Thyroid gland (tissue), 4 donors: Measurements from ENCODE around the gene SMIM29. TPM values are rescaled to one million over a fixed set of nuclear protein-coding genes. Genes with fewer than 3 reads are reported as not detected.

Experiments used
- DNase-seq, 2 donors: peaks; one replicate each; pipeline ENCODE4 v3.0.0-alpha.2; 2019
- H3K27ac ChIP-seq, 3 donors: fragments of 200-600 bp; sonication (generic); 1 replicate in 2 of 3; 2 replicates in 1 of 3; pipeline ENCODE4 v1.5.1; 2016 to 2019; ENCODE audit warnings: mild to moderate bottlenecking in 1 of 3, moderate library complexity in 1 of 3
- H3K27me3 ChIP-seq: fragments of 200-600 bp; sonication (generic); one replicate; pipeline ENCODE4 v1.5.1; 2019
- H3K36me3 ChIP-seq, 2 donors: fragments of 200-600 bp; sonication (generic); one replicate each; pipeline ENCODE4 v1.5.1; 2016 to 2019
- H3K4me1 ChIP-seq, 2 donors: fragments of 200-600 bp; sonication (generic); one replicate each; pipeline ENCODE4 v1.5.1; 2017 to 2019
- H3K4me3 ChIP-seq, 3 donors: fragments of 200-600 bp; sonication (generic); replicated peaks in 1 of 3; 1 replicate in 2 of 3; 2 replicates in 1 of 3; pipeline ENCODE4 v1.5.1; 2016; ENCODE audit warnings: mild to moderate bottlenecking in 1 of 3
- H3K9me3 ChIP-seq: fragments of 200-600 bp; sonication (generic); one replicate; pipeline ENCODE4 v1.5.1; 2017
- POLR2A ChIP-seq, 2 donors: fragments of 450-650 bp; IDR thresholded peaks; one replicate each; pipeline ENCODE4 v1.6.1; 2017; ENCODE audit warnings: antibody characterized with exemption in 2 of 2, mild to moderate bottlenecking in 2 of 2, moderate library complexity in 1 of 2
- WGBS, 2 donors: methylation state at CpG; one replicate each; pipeline ENCODE4 v1.1.5; 2017; 5-methylcytosine and 5-hydroxymethylcytosine counted together
- intact Hi-C: fragments of 100-400 bp; cut with DNase I; formaldehyde crosslinking; loops from one replicate; pipeline ENCODE4 v1.15.1; 2023
- total RNA-seq, 4 donors: library from RNA; depleted of rRNA; stranded (reverse); fragments of >200 nt; gene quantifications; one replicate each; pipeline ENCODE4 v1.2.3, GENCODE V29; 2016
- TF ChIP-seq, protein P1 (sequence below), 6 experiments: fragments of 200-600 bp in 3 of 6; fragments of 450-650 bp in 3 of 6; sonication (generic) in 3 of 6; IDR thresholded peaks; one replicate each; pipeline ENCODE4 v1.5.1; 2016 to 2019; ENCODE audit warnings: antibody characterized with exemption in 6 of 6, mild to moderate bottlenecking in 2 of 6, inconsistent platforms in 1 of 6, moderate library complexity in 1 of 6

The SMIM29 gene
- total RNA-seq, 4 donors from 2014 or later, result 23.4 to 46.2 (median 31.1) TPM

DNA sequence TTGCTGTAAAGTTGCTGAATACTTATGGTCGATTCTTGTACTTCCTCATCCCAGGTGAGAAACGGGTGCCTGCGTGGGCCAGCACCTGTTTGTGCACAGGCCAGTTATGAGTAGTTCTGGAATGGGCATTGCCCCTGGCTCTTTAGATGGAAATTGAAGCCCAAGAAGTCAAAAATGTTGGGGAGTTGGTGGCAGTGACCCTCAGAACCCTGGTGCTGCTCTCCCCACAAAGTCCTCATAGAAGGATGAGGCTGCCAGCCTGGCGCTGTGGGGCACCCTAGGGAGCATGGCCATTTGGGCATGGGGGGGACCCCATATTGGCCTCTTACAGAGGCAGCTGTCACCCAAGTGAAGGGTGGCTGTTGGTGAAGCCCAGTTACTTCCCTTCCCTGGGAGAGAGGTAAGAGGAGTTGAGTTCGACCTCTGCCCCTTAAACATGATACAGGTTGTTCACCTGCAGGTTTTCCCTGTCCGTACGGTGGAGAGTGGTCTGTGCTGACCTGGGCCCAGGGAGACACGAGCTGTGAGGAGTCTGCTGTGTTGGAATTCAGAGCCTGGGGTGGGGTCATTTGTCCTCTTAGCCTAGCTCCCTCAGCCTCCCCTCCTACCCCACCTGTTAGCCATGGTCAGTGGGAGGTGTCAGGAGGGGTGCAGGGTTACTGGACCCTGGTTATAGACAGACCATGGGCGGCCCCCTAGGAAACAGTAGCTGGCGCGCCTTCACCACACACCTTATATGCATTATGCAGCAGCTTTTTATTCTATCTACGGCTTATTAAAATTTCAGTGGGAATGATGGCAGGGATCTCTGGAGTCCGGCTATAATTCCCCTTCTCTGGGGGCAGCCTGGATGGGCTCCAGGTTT lies 7.2 kb downstream of the SMIM29 start:
- Histone ChIP-seq H3K36me3 (no peaks in the 10 kb centered on the region), H3K4me1 (peaks cover 6 to 29% of the 10 kb centered on the region in 2 donors), H3K9me3 (no peaks in the 10 kb centered on the region), H3K27me3 (no peaks in the 10 kb centered on the region), H3K4me3 (no peak overlapping the region), H3K27ac (no peak overlapping the region)
- no peak for DNase-seq
- WGBS, 2 donors, result 94% methylated on average over 10 to 13 of the region's 13 CpGs
- intact Hi-C loops, result no loop called here
- no peak for TF ChIP-seq POLR2A (IDR thresholded peaks at IDR 0.05)
- TF ChIP-seq, protein P1, sequence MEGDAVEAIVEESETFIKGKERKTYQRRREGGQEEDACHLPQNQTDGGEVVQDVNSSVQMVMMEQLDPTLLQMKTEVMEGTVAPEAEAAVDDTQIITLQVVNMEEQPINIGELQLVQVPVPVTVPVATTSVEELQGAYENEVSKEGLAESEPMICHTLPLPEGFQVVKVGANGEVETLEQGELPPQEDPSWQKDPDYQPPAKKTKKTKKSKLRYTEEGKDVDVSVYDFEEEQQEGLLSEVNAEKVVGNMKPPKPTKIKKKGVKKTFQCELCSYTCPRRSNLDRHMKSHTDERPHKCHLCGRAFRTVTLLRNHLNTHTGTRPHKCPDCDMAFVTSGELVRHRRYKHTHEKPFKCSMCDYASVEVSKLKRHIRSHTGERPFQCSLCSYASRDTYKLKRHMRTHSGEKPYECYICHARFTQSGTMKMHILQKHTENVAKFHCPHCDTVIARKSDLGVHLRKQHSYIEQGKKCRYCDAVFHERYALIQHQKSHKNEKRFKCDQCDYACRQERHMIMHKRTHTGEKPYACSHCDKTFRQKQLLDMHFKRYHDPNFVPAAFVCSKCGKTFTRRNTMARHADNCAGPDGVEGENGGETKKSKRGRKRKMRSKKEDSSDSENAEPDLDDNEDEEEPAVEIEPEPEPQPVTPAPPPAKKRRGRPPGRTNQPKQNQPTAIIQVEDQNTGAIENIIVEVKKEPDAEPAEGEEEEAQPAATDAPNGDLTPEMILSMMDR (IDR thresholded peaks at IDR 0.05), result no peak

DNA sequence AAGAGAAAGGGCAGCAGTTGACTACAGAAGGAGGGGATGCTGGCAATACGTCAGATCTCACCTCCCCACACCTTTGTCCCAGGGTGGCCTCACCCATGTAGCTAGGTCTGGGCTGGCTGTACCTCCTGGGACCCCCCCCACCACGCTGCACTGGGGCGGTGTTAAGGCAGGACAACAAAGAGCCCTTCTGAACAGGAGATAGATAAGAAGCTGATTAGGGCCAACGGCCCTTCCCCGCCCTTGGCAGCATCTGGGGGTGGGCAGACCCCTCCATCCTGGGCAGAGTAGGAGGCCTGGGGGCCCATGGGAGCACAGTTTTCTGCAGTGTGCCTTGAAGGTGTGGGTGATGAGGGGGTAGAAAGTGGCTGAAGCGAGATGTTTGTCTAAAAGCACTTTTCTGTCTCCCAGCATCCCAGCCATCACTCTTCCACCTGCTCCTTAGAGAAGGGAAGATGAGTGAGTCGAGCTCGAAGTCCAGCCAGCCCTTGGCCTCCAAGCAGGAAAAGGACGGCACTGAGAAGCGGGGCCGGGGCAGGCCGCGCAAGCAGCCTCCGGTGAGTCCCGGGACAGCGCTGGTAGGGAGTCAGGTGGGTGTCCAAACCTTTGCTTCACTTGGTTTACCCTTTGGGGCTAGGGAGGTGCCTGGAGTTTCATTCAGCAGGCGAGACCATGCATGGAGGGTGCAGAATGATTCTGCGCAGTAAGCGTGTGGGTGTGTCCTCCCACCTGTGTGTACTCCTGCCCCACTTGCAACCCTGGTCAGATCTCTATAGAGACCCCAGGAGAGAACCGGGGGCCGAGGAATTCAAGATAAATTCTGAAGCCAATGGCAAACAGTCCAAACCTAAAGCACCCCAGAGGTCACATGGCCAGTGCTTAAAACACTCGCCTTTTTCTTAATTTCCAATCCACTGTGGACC lies 8.2 kb downstream of the SMIM29 start:
- H3K27ac ChIP-seq, result no peak overlapping the region
- H3K4me1 ChIP-seq, result peaks cover 14 to 38% of the 10 kb centered on the region in 2 donors
- H3K36me3 ChIP-seq, result no peaks in the 10 kb centered on the region
- whole genome bisulfite sequencing, 2 donors, result 92 to 93% methylated on average over 16 to 22 of the region's 22 CpGs
- H3K9me3 ChIP-seq, result no peaks in the 10 kb centered on the region
- intact Hi-C loops, result no loop called here
- no peak for DNase-seq
- no peak overlapping the region for H3K4me3 ChIP-seq
- TF ChIP-seq POLR2A (IDR thresholded peaks at IDR 0.05), result no peak
- TF ChIP-seq, protein P1 (IDR thresholded peaks at IDR 0.05), result no peak
- H3K27me3 ChIP-seq, result no peaks in the 10 kb centered on the region

DNA sequence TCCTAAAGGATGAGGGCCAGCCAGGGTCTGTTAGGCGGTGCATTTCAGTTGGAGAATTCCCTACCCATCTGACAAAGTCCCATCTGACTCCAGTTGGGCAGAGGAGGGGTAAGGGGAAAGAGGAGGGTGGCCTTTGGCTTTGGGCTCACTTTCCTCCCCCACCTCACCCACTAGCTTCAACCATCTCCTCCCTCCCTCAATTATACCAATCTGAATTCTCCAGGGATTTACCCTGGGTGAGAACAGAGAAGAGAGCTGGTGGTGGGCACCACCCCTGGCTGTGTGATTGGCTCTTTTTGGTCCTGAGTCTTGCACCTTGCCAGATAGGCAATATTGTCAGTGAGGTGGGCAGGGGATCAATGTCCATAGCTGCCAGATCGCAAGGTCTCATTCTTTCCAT lies 8.9 kb downstream of the SMIM29 start:
- Histone ChIP-seq H3K36me3 (no peaks in the 10 kb centered on the region), H3K27ac (no peak overlapping the region), H3K9me3 (no peaks in the 10 kb centered on the region), H3K27me3 (no peaks in the 10 kb centered on the region), H3K4me3 (no peak overlapping the region), H3K4me1 (peaks cover 14 to 43% of the 10 kb centered on the region in 2 donors)
- TF ChIP-seq, protein P1 (IDR thresholded peaks at IDR 0.05), result no peak
- TF ChIP-seq POLR2A (IDR thresholded peaks at IDR 0.05), result no peak
- intact Hi-C loops, result no loop called here
- 94 to 98% methylated on average over 2 of the region's 2 CpGs for WGBS, 2 donors
- no peak for DNase-seq

DNA sequence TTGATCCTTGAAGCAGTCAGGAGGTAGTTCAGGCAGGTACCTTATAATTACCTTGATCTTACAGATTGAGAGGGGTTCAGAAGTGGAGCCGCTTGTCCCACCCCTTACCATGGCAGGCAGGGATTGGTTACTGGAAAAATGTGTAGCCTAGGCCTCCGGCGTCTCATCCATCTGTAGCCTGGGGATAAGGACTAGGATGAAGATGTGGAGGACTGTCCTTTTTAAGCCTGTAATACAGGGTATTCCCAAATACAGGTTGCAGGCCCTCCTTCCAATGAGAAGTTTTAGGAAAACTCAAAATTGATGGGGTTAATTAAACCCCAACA lies 9.3 kb downstream of the SMIM29 start:
- DNase-seq, result no peak

More for the DNA sequence above, 9.3 kb downstream of the SMIM29 start:
- no peak for TF ChIP-seq POLR2A (IDR thresholded peaks at IDR 0.05)
- TF ChIP-seq, protein P1 (IDR thresholded peaks at IDR 0.05), result no peak
- Histone ChIP-seq H3K27ac (no peak overlapping the region), H3K9me3 (no peaks in the 10 kb centered on the region), H3K4me3 (no peak overlapping the region), H3K36me3 (no peaks in the 10 kb centered on the region), H3K4me1 (peaks cover 14 to 39% of the 10 kb centered on the region in 2 donors), H3K27me3 (no peaks in the 10 kb centered on the region)
- intact Hi-C loops, result no loop called here
- 94 to 96% methylated on average over 3 of the region's 3 CpGs for WGBS, 2 donors
